ENCODE results near the gene CFAP299. TPM values are rescaled to one million over a fixed set of nuclear protein-coding genes. Genes with fewer than 3 reads are reported as not detected.

CFAP299 gene
- total and polyA plus RNA-seq, 9 of the 15 experiments (the other 6 are each of a cell fraction or from before 2014, with no cell fraction given), result 0.09 to 3.0 (median 0.76) TPM

DNA sequence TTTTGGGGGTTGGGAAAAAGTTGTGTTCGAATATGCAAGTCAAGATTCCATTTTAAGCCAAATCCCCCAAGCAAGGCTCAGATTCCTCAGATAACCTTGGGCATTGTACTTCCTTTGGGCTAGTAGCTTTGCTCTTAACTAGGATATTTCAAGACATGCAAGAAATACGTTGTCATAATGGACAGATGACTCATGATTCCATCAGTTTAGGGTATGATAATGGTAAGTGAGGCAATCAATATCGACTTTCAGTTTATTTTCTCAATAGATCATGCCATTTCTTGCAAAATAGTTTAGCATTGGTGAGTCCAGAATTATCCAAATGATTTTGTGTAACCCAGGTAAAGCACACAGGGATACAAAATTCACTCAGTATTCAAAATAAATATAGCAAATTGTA lies 25.4 kb downstream of the CFAP299 start:
- in situ Hi-C loops (cut with MboI) (loop anchor here (10.0 to 25.0 kb wide), 2 partner anchors 426 to 994 kb away; no protein-coding TSS in a partner anchor), intact Hi-C loops (cut with micrococcal nuclease) (loop anchor here (5.0 to 10.0 kb wide), 4 partner anchors 124 to 1409 kb away; no protein-coding TSS in a partner anchor)
- Histone ChIP-seq H2AFZ (ENCODE audit: low read depth, low read length) (no peak overlapping the region), H4K20me1 (replicated peaks; ENCODE audit: control insufficient read depth, insufficient read depth, low read length) (no peaks in the 10 kb centered on the region), H3K27ac (ENCODE audit: extremely low read depth, low read depth, low read length) (no peak overlapping the region), H3K9me3 (replicated peaks; ENCODE audit: control insufficient read depth, insufficient read depth, low read depth, low read length) (no peaks in the 10 kb centered on the region), H3K4me3 (no peak overlapping the region), H3K9ac (ENCODE audit: insufficient read depth in 1 of 2, low read depth in 2 of 2, low read length in 2 of 2) (no peak overlapping the region), H3K36me3 (ENCODE audit: control insufficient read depth, insufficient read depth, low read length) (no peaks in the 10 kb centered on the region), H3K27me3 (ENCODE audit: control insufficient read depth in 2 of 2, insufficient read depth in 2 of 2, low read length in 2 of 2) (no peaks in the 10 kb centered on the region), H3K4me2 (ENCODE audit: insufficient read depth, low read length) (no peak overlapping the region), H3K79me2 (ENCODE audit: control insufficient read depth, insufficient read depth, low read length) (no peaks in the 10 kb centered on the region), H3K4me1 (replicated peaks in 1 of 2; ENCODE audit: control insufficient read depth in 2 of 2, insufficient read depth in 2 of 2, low read length in 2 of 2) (no peaks in the 10 kb centered on the region), H3K9me1 (ENCODE audit: control insufficient read depth, insufficient read depth, low read length) (no peaks in the 10 kb centered on the region)
- WGBS (ENCODE audit: insufficient coverage, low coverage, missing lambda C conversion rate), result 0% methylated on average over 3 of the region's 3 CpGs
- CTCF ChIA-PET (ENCODE audit: low intra/inter-chr PET ratio), result interaction anchor here (1.0 kb wide), 2 partner anchors 141 to 629 kb away, joined by 3 to 4 read pairs; no protein-coding TSS in a partner anchor
- DNase-seq (ENCODE audit: extremely low read depth in 1 of 4, low spot score in 3 of 4) (no peak), FAIRE-seq (no peak), ATAC-seq (no peak)
- POLR2A ChIA-PET, result no interaction called here
- BruUV-seq (replicated peaks), result no TSS peak
- TF ChIP-seq BCOR (IDR thresholded peaks at IDR 0.05) (no peak), IFI16 (CRISPR knock-in tag; IDR thresholded peaks at IDR 0.05) (no peak), MIER1 (IDR thresholded peaks at IDR 0.05; ENCODE audit: low read depth) (no peak)
- TF ChIP-seq, protein P1, sequence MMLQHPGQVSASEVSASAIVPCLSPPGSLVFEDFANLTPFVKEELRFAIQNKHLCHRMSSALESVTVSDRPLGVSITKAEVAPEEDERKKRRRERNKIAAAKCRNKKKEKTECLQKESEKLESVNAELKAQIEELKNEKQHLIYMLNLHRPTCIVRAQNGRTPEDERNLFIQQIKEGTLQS (IDR thresholded peaks at IDR 0.05), result peak; percentile 37
- TF ChIP-seq, protein P1 (CRISPR knock-in tag; conservative IDR thresholded peaks at IDR 0.05), result no peak
- TF ChIP-seq, protein P2, sequence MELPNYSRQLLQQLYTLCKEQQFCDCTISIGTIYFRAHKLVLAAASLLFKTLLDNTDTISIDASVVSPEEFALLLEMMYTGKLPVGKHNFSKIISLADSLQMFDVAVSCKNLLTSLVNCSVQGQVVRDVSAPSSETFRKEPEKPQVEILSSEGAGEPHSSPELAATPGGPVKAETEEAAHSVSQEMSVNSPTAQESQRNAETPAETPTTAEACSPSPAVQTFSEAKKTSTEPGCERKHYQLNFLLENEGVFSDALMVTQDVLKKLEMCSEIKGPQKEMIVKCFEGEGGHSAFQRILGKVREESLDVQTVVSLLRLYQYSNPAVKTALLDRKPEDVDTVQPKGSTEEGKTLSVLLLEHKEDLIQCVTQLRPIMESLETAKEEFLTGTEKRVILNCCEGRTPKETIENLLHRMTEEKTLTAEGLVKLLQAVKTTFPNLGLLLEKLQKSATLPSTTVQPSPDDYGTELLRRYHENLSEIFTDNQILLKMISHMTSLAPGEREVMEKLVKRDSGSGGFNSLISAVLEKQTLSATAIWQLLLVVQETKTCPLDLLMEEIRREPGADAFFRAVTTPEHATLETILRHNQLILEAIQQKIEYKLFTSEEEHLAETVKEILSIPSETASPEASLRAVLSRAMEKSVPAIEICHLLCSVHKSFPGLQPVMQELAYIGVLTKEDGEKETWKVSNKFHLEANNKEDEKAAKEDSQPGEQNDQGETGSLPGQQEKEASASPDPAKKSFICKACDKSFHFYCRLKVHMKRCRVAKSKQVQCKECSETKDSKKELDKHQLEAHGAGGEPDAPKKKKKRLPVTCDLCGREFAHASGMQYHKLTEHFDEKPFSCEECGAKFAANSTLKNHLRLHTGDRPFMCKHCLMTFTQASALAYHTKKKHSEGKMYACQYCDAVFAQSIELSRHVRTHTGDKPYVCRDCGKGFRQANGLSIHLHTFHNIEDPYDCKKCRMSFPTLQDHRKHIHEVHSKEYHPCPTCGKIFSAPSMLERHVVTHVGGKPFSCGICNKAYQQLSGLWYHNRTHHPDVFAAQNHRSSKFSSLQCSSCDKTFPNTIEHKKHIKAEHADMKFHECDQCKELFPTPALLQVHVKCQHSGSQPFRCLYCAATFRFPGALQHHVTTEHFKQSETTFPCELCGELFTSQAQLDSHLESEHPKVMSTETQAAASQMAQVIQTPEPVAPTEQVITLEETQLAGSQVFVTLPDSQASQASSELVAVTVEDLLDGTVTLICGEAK (IDR thresholded peaks at IDR 0.05), result no peak
- TF ChIP-seq, protein P2 (CRISPR knock-in tag; IDR thresholded peaks at IDR 0.05), result no peak

All from K562 (cell line).